ENCODE results near the gene DOCK11. TPM values are rescaled to one million over a fixed set of nuclear protein-coding genes. Genes with fewer than 3 reads are reported as not detected.
A peak's percentile ranks its signal among the peaks of the same experiment; 100 is the strongest.

Gene DOCK11
- total and polyA plus RNA-seq, 9 of the 15 experiments (the other 6 are each of a cell fraction or from before 2014, with no cell fraction given) = 41.8 to 77.8 (median 50.9) TPM

- TF ChIP-seq AFF1 (IDR thresholded peaks at IDR 0.05; ENCODE audit: low read depth in 1 of 2, partially characterized antibody in 2 of 2) = no peak
- peak; percentile 79 for TF ChIP-seq ARID1B (IDR thresholded peaks at IDR 0.05)
- TF ChIP-seq FIP1L1 (IDR thresholded peaks at IDR 0.05; ENCODE audit: low read depth, low read length, poor library complexity, severe bottlenecking) = no peak
- TF ChIP-seq DDX20 (tag; IDR thresholded peaks at IDR 0.05; ENCODE audit: low read depth) = no peak
- no peak for TF ChIP-seq ZNF668 (CRISPR knock-in tag; IDR thresholded peaks at IDR 0.05)
- TF ChIP-seq PML (IDR thresholded peaks at IDR 0.05; ENCODE audit: low read length) = no peak
- no peak for TF ChIP-seq ZNF512 (tag; IDR thresholded peaks at IDR 0.05)
- no peak for TF ChIP-seq FOXO4 (CRISPR knock-in tag; IDR thresholded peaks at IDR 0.05)
- TF ChIP-seq LCOR (CRISPR knock-in tag; IDR thresholded peaks at IDR 0.05) = no peak
- TF ChIP-seq TEAD4 (IDR thresholded peaks at IDR 0.05; ENCODE audit: low read length) = peak; percentile 42; the same call in 1 of the 2 replicates
- no peak for TF ChIP-seq TEAD4 (CRISPR knock-in tag; IDR thresholded peaks at IDR 0.05; ENCODE audit: borderline replicate concordance)
- TF ChIP-seq GTF2E2 (tag; IDR thresholded peaks at IDR 0.05) = no peak
- no peak for TF ChIP-seq RBBP5 (IDR thresholded peaks at IDR 0.05; ENCODE audit: borderline replicate concordance, insufficient read depth, low read length, poor library complexity, severe bottlenecking)
- 0 out of 2 replicates have a peak, but pooled peaks have one; percentile 17 for TF ChIP-seq GATAD2B (IDR thresholded peaks at IDR 0.05; ENCODE audit: borderline replicate concordance)
- no peak for TF ChIP-seq ZNF12 (CRISPR knock-in tag; IDR thresholded peaks at IDR 0.05)
- no peak for TF ChIP-seq ZNF57 (CRISPR knock-in tag; IDR thresholded peaks at IDR 0.05)
- no peak for TF ChIP-seq ZNF143 (CRISPR knock-in tag; IDR thresholded peaks at IDR 0.05)
- no peak for TF ChIP-seq HNRNPLL (IDR thresholded peaks at IDR 0.05; ENCODE audit: low read depth, low read length, poor library complexity, severe bottlenecking)
- no peak for TF ChIP-seq CAMTA2 (CRISPR knock-in tag; conservative IDR thresholded peaks at IDR 0.05)
- TF ChIP-seq IFI16 (CRISPR knock-in tag; IDR thresholded peaks at IDR 0.05) = no peak
- TF ChIP-seq ZBTB17 (CRISPR knock-in tag; IDR thresholded peaks at IDR 0.05) = no peak
- no peak for TF ChIP-seq RBM17 (IDR thresholded peaks at IDR 0.05; ENCODE audit: borderline replicate concordance, low read depth, low read length)
- TF ChIP-seq MCM3 (IDR thresholded peaks at IDR 0.05) = no peak
- TF ChIP-seq TEAD1 (CRISPR knock-in tag; IDR thresholded peaks at IDR 0.05) = 0 out of 4 replicates have a peak, but pooled peaks of 1 of the 2 experiments have one; percentile 36
These were observed 70.2 kb downstream of the DOCK11 start (continued) for GRCh38 chrX:118565853-118566252.
